H1 (cell line): Measurements from ENCODE around the gene ARL2BP. TPM values are rescaled to one million over a fixed set of nuclear protein-coding genes. Genes with fewer than 3 reads are reported as not detected.

Experiments
- CTCF ChIA-PET: fragments of 300-600 bp; sonication (Branson Sonifier 250); formaldehyde crosslinking; loops from one replicate; lab custom pipeline; 2021; ENCODE audit not compliant: partially characterized antibody; lab: Charles Lee
- POLR2A ChIA-PET: fragments of 300-600 bp; sonication (Branson Sonifier 250); formaldehyde crosslinking; loops from one replicate; lab custom pipeline; 2021; ENCODE audit warnings: inconsistent platforms; ENCODE audit not compliant: partially characterized antibody; lab: Charles Lee
- DNase-seq, 2 experiments: peaks; one replicate each; pipeline versions ENCODE4 v3.0.0 to v3.0.0-alpha.2; 2010 to 2022; ENCODE audit warnings: low spot score in 2 of 2, low read depth in 1 of 2, mixed read lengths in 1 of 2
- FAIRE-seq: peaks from 2 replicates; lab custom pipeline; 2011; peaks lifted over from hg19 to GRCh38; lab: Jason Lieb, UNC
- H2AFZ ChIP-seq: 2 replicates; pipeline ENCODE4 v1.8.1; 2012; ENCODE audit warnings: low read length, inconsistent platforms
- H2AK5ac ChIP-seq: 2 replicates; pipeline ENCODE4 v1.6.1; 2013; ENCODE audit warnings: low read depth, low read length
- H2BK120ac ChIP-seq: replicated peaks from 2 replicates; pipeline ENCODE3; 2013; ENCODE audit warnings: low read depth, low read length, inconsistent platforms
- H2BK12ac ChIP-seq: 2 replicates; pipeline ENCODE4 v1.6.1; 2013; ENCODE audit warnings: low read depth, low read length
- H2BK15ac ChIP-seq: 2 replicates; pipeline ENCODE4 v1.6.1; 2013; ENCODE audit warnings: low read length
- H2BK20ac ChIP-seq: 2 replicates; pipeline ENCODE4 v1.6.1; 2013; ENCODE audit warnings: low read length
- H2BK5ac ChIP-seq: 2 replicates; pipeline ENCODE4 v1.6.1; 2013; ENCODE audit warnings: low read depth, low read length
- H3K14ac ChIP-seq: 2 replicates; pipeline ENCODE4 v1.6.1; 2013; ENCODE audit warnings: inconsistent platforms; ENCODE audit not compliant: insufficient read length
- H3K18ac ChIP-seq: 2 replicates; pipeline ENCODE4 v1.6.1; 2013; ENCODE audit warnings: low read length; ENCODE audit errors: extremely low read depth
- H3K23ac ChIP-seq: 2 replicates; pipeline ENCODE4 v1.6.1; 2013; ENCODE audit warnings: inconsistent platforms; ENCODE audit not compliant: insufficient read length
- H3K23me2 ChIP-seq: 2 replicates; pipeline ENCODE4 v1.6.1; 2013; ENCODE audit warnings: low read depth, low read length
- H3K27ac ChIP-seq: 2 replicates; pipeline ENCODE4 v1.6.1; 2011; ENCODE audit warnings: low read depth, low read length, inconsistent platforms
- H3K27me3 ChIP-seq, 4 experiments: replicated peaks in 1 of 4; 1 replicate in 1 of 4; 2 replicates in 3 of 4; pipeline versions ENCODE4 v1.6.1 to v1.8.1; 2011 to 2013; ENCODE audit warnings: low read length in 3 of 4, mild to moderate bottlenecking in 3 of 4, inconsistent platforms in 2 of 4, mixed read lengths in 2 of 4, moderate library complexity in 1 of 4; ENCODE audit not compliant: control insufficient read depth in 3 of 4, insufficient read depth in 3 of 4; ENCODE audit errors: extremely low read depth in 1 of 4
- H3K36me3 ChIP-seq, 4 experiments: 2 replicates each; pipeline versions ENCODE4 v1.6.1 to v1.8.1; 2011 to 2013; ENCODE audit warnings: mild to moderate bottlenecking in 4 of 4, low read length in 3 of 4, moderate library complexity in 2 of 4, control low read depth in 1 of 4, inconsistent platforms in 1 of 4; ENCODE audit not compliant: insufficient read depth in 4 of 4, control insufficient read depth in 2 of 4
- H3K4ac ChIP-seq: replicated peaks from 2 replicates; pipeline ENCODE3; 2013; ENCODE audit warnings: low read length, low read depth, mixed read lengths, inconsistent platforms; ENCODE audit not compliant: insufficient read length
- H3K4me1 ChIP-seq, 4 experiments: replicated peaks in 1 of 4; 1 replicate in 1 of 4; 2 replicates in 3 of 4; pipeline versions ENCODE4 v1.6.1 to v1.8.1; 2011 to 2013; ENCODE audit warnings: low read length in 3 of 4, inconsistent platforms in 2 of 4, mixed read lengths in 1 of 4; ENCODE audit not compliant: insufficient read depth in 4 of 4, control insufficient read depth in 3 of 4
- H3K4me2 ChIP-seq, 2 experiments: 2 replicates each; pipeline versions ENCODE4 v1.6.1 to v1.8.1; 2011 to 2013; ENCODE audit warnings: low read depth in 2 of 2, low read length in 2 of 2, control low read depth in 1 of 2, inconsistent platforms in 1 of 2, mild to moderate bottlenecking in 1 of 2; ENCODE audit not compliant: insufficient read depth in 1 of 2
- H3K4me3 ChIP-seq, 4 experiments: fragments of 200-600, 300-600 bp in 1 of 4; sonication (generic), shearing (Covaris generic), sonication (Bioruptor Twin) in 1 of 4; 2 replicates each; pipeline versions ENCODE4 v1.5.1 to v1.8.1; 2011 to 2016; ENCODE audit warnings: low read length in 4 of 4, low read depth in 3 of 4, control low read depth in 2 of 4, inconsistent platforms in 2 of 4, mild to moderate bottlenecking in 2 of 4, mixed read lengths in 1 of 4, moderate library complexity in 1 of 4; ENCODE audit not compliant: insufficient read depth in 2 of 4; ENCODE audit errors: extremely low read depth in 1 of 4
- H3K56ac ChIP-seq: replicated peaks from 2 replicates; pipeline ENCODE3; 2013; ENCODE audit warnings: low read depth, mild to moderate bottlenecking, mixed read lengths, low read length, inconsistent platforms; ENCODE audit not compliant: insufficient read length
- H3K79me1 ChIP-seq: 2 replicates; pipeline ENCODE4 v1.6.1; 2013; ENCODE audit warnings: low read depth, low read length, control low read depth
- H3K79me2 ChIP-seq, 2 experiments: 2 replicates each; pipeline versions ENCODE4 v1.6.1 to v1.8.1; 2012 to 2013; ENCODE audit warnings: low read length in 2 of 2, mild to moderate bottlenecking in 2 of 2, inconsistent platforms in 1 of 2; ENCODE audit not compliant: insufficient read depth in 2 of 2, control insufficient read depth in 1 of 2
- H3K9ac ChIP-seq, 4 experiments: replicated peaks in 1 of 4; 1 replicate in 1 of 4; 2 replicates in 3 of 4; pipeline versions ENCODE4 v1.6.1 to v1.8.1; 2011 to 2013; ENCODE audit warnings: low read depth in 3 of 4, low read length in 3 of 4, control low read depth in 2 of 4, mild to moderate bottlenecking in 2 of 4, moderate library complexity in 2 of 4, inconsistent platforms in 1 of 4; ENCODE audit errors: extremely low read depth in 1 of 4
- H3K9me3 ChIP-seq, 2 experiments: 2 replicates each; pipeline versions ENCODE4 v1.6.1 to v1.8.1; 2012 to 2013; ENCODE audit warnings: mild to moderate bottlenecking in 2 of 2, moderate library complexity in 2 of 2, control low read depth in 1 of 2, inconsistent platforms in 1 of 2, low read depth in 1 of 2, low read length in 1 of 2, mixed read lengths in 1 of 2; ENCODE audit not compliant: insufficient read depth in 2 of 2
- H4K20me1 ChIP-seq, 2 experiments: replicated peaks in 1 of 2; 2 replicates each; pipeline versions ENCODE3 to v1.8.1; 2011 to 2013; ENCODE audit warnings: inconsistent platforms in 2 of 2, low read length in 2 of 2, mild to moderate bottlenecking in 1 of 2; ENCODE audit not compliant: insufficient read depth in 2 of 2, control insufficient read depth in 1 of 2
- H4K5ac ChIP-seq: 2 replicates; pipeline ENCODE4 v1.6.1; 2013; ENCODE audit warnings: low read length, low read depth, mixed read lengths, inconsistent platforms; ENCODE audit not compliant: insufficient read length
- H4K8ac ChIP-seq: 2 replicates; pipeline ENCODE4 v1.8.0; 2013; ENCODE audit warnings: mild to moderate bottlenecking, moderate library complexity, low read length, inconsistent platforms; ENCODE audit not compliant: insufficient read depth; ENCODE audit errors: extremely low read depth
- H4K91ac ChIP-seq: replicated peaks from 2 replicates; pipeline ENCODE3; 2013; ENCODE audit warnings: low read length, mixed read lengths, inconsistent platforms; ENCODE audit not compliant: insufficient read length
- ATF3 ChIP-seq: IDR thresholded peaks from 2 replicates; pipeline ENCODE4 v1.6.1; 2011; ENCODE audit warnings: low read depth, mild to moderate bottlenecking, low read length; ENCODE audit not compliant: insufficient read depth
- CEBPB ChIP-seq: IDR thresholded peaks from 2 replicates; pipeline ENCODE4 v1.6.1; 2012; ENCODE audit warnings: low read depth, low read length
- JUND ChIP-seq: IDR thresholded peaks from 2 replicates; pipeline ENCODE4 v1.6.1; 2011; ENCODE audit warnings: mild to moderate bottlenecking, improper control_type of control experiment, low read length
- MAFK ChIP-seq: IDR thresholded peaks from 2 replicates; pipeline ENCODE4 v1.6.1; 2012; ENCODE audit warnings: low read depth, mild to moderate bottlenecking, improper control_type of control experiment, low read length
- SUZ12 ChIP-seq: fragments of 200-600 bp; sonication (generic); IDR thresholded peaks from 2 replicates; pipeline ENCODE4 v1.6.1; 2012; ENCODE audit warnings: mild to moderate bottlenecking, inconsistent platforms, low read length, moderate library complexity, mixed read lengths
- TAF1 ChIP-seq: IDR thresholded peaks from 2 replicates; pipeline ENCODE4 v1.6.1; 2011; ENCODE audit warnings: mild to moderate bottlenecking, low read depth, low read length
- WGBS, 2 experiments: shearing (Covaris generic) in 1 of 2; methylation state at CpG; one replicate each; pipeline versions ENCODE4 v1.1.6 to v1.1.7; 2013 to 2015; ENCODE audit warnings: low lambda C conversion rate in 2 of 2, mixed read lengths in 2 of 2, inconsistent platforms in 1 of 2, low coverage in 1 of 2, missing lambda C conversion rate in 1 of 2; ENCODE audit not compliant: insufficient replicate concordance in 2 of 2, insufficient coverage in 1 of 2, insufficient read length in 1 of 2; ENCODE audit errors: extremely low coverage in 1 of 2, missing lambda C conversion rate in 1 of 2; 5-methylcytosine and 5-hydroxymethylcytosine counted together
- polyA plus RNA-seq, 7 experiments: library from polyadenylated mRNA; depleted of rRNA in 3 of 7; stranded (reverse) in 5 of 7; unstranded in 2 of 7; fragments of >200 nt in 5 of 7; fragments of 200-250 nt in 2 of 7; gene quantifications; 1 replicate in 5 of 7; 2 replicates in 1 of 7; 4 replicates in 1 of 7; pipeline versions ENCODE4 v1.2.1 to v1.2.3, GENCODE V29; 2011 to 2013; ENCODE audit warnings: missing spikeins in 2 of 7, mixed read lengths in 2 of 7
- total RNA-seq: library from RNA; stranded (reverse); fragmentation: NEBNext Ultra II Directional; extraction: Animal tissue kit (Norgen Biotek cat#: 25700); gene quantifications from 2 replicates; pipeline ENCODE4 v1.2.1, GENCODE V29; 2021

The ARL2BP gene
- total and polyA plus RNA-seq, 2 of the 8 experiments (the other 6 are each of a cell fraction or from before 2014, with no cell fraction given), result 13.6 to 18.3 TPM

- no peak for FAIRE-seq
- CTCF ChIA-PET, result interaction anchor here (1.6 kb wide), 1 partner anchor 159 kb away, joined by 3 read pairs; no protein-coding TSS in a partner anchor
Observed at GRCh38 chr16:57257455-57258070, 12.5 kb downstream of the ARL2BP start.

More at GRCh38 chr16:57257455-57258070, 12.5 kb downstream of the ARL2BP start:
- WGBS, 2 experiments, result 92% methylated on average over 13 of the region's 13 CpGs; no CpG with 5 or more reads in 1 of the 2 experiments
- Histone ChIP-seq H3K23me2 (0 out of 2 replicates have a peak, but pooled peaks cover 2% of the 10 kb centered on the region), H3K9me3 (no peaks in the 10 kb centered on the region), H4K20me1 (no peaks in the 10 kb centered on the region), H3K4me1 (peaks cover 4 to 14% (median 6%) of the 10 kb centered on the region in 4 experiments), H2BK5ac (no peak overlapping the region), H3K18ac (no peak overlapping the region), H2BK15ac (no peak overlapping the region), H3K14ac (no peak overlapping the region), H3K4me2 (no peak overlapping the region), H2AFZ (no peak overlapping the region), H3K36me3 (peaks cover 0 to 2% (median under 1%) of the 10 kb centered on the region in 4 experiments; a peak in 2 of 8 replicates), H3K79me2 (no peaks in the 10 kb centered on the region), H3K4me3 (no peak overlapping the region), H3K27me3 (no peaks in the 10 kb centered on the region), H4K91ac (no peak overlapping the region), H2AK5ac (no peak overlapping the region), H3K9ac (no peak overlapping the region), H3K27ac (no peak overlapping the region), H2BK20ac (no peak overlapping the region), H3K56ac (no peak overlapping the region), H4K8ac (no peak overlapping the region; the same call in 1 of the 2 replicates), H3K4ac (no peak overlapping the region), H2BK12ac (no peak overlapping the region), H3K23ac (no peak overlapping the region), H4K5ac (no peak overlapping the region), H2BK120ac (no peak overlapping the region), H3K79me1 (no peaks in the 10 kb centered on the region)
- POLR2A ChIA-PET, result no interaction called here
- no peak for DNase-seq
- no peak for TF ChIP-seq TAF1
- no peak for TF ChIP-seq JUND
- no peak for TF ChIP-seq ATF3
- TF ChIP-seq SUZ12, result no peak
- no peak for TF ChIP-seq MAFK
- no peak for TF ChIP-seq CEBPB
